Measurements from ENCODE around the gene PTPRT.

- TF ChIP-seq CTCF (IDR thresholded peaks at IDR 0.05): no peak
- TF ChIP-seq POLR2A (IDR thresholded peaks at IDR 0.05): no peak
- no peak for TF ChIP-seq EP300 (IDR thresholded peaks at IDR 0.05)
- no peak for TF ChIP-seq POLR2AphosphoS5 (IDR thresholded peaks at IDR 0.05)
These were observed 608.4 kb downstream of the PTPRT start for GRCh38 chr20:42581311-42581710.
